ENCODE data around the gene USF2. TPM values are rescaled to one million over a fixed set of nuclear protein-coding genes. Genes with fewer than 3 reads are reported as not detected.

Gene USF2
- total and polyA plus RNA-seq, 2 donors (not counting 1 experiment from before 2014, with no cell fraction given): 318 to 377 TPM

DNA sequence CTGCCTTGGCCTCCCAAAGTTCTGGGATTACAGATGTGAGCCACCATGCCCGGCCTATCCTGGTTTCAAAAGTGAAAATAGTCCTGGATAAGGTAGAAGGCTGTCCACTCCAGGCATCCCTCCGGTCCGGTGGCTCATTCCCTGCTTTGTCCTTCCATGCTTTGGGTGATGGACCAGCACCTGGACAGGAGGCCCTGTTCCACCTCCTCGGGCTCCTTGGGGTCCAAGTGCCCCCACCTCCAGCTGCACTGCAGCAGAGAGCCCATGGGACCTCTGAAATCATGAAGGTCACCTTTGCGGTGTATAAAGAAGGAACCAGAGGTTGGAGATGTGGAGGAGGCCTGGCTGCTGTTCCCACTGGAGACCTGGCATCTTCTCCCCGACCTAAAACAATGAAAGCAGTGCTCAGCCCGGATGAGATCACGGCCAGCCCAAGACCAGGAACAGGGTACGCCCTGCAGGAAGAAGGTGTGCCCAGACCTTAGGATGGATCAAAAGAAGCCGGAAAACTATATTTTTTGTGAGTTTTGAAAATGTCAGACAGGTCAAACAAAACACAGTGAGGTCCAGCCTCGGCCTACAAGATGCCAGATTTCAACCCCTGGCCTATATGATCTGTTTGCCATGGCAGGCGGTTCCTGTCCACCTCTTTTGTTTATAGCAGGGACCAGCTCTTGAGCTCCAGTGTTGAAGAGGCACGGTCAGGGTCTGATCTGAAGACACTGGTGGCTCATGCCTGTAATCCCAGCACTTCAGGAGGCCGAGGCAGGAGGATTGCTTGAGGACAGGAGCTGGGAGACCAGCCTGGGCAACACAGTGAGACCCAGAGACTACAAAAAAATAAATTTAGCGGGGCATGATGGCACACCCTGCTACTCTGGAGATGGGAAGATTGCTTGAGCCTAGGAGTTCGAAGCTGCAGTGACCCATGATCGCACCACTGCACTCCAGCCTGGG is 14.1 kb upstream of the USF2 start:
- WGBS (ENCODE audit: insufficient coverage): 98% methylated on average over 14 of the region's 17 CpGs
- no peak overlapping the region for H2AFZ ChIP-seq (ENCODE audit: insufficient read depth, low read depth, low read length, poor library complexity, severe bottlenecking)
- H3K4me3 ChIP-seq (ENCODE audit: control extremely low read depth in 1 of 5, extremely low read depth in 1 of 5, insufficient read depth in 1 of 5, low read depth in 2 of 5, low read length in 4 of 5): no peak overlapping the region
- no peak overlapping the region for H3K4me2 ChIP-seq (replicated peaks; ENCODE audit: low read depth, low read length, poor library complexity, severe bottlenecking)
- ChIA-PET POLR2A (interaction anchor here (1.1 kb wide), 1 partner anchor 51 kb away, joined by 5 read pairs; no protein-coding TSS in a partner anchor), CTCF (no interaction called here)
- Mint-ChIP-seq H3K9me3 (ENCODE audit: insufficient read depth) (no peaks in the 10 kb centered on the region), H3K4me3 (no peak overlapping the region), H3K27ac (no peak overlapping the region), H3K4me1 (peaks cover 13% of the 10 kb centered on the region), H3K27me3 (no peaks in the 10 kb centered on the region)
- H3K79me2 ChIP-seq (ENCODE audit: control insufficient read depth, insufficient read depth, low read length): no peaks in the 10 kb centered on the region
- H3K9ac ChIP-seq (ENCODE audit: low read length): no peak overlapping the region
- H4K20me1 ChIP-seq (ENCODE audit: control insufficient read depth, insufficient read depth, low read length, poor library complexity, severe bottlenecking): no peaks in the 10 kb centered on the region
- no peak for TF ChIP-seq EZH2 (IDR thresholded peaks at IDR 0.05; ENCODE audit: borderline replicate concordance, insufficient read depth, low read depth, low read length, poor library complexity, severe bottlenecking)
- no peak for TF ChIP-seq CTCF (IDR thresholded peaks at IDR 0.05)
- H3K9me3 ChIP-seq (ENCODE audit: control extremely low read depth in 1 of 3, control insufficient read depth in 2 of 3, insufficient read depth in 1 of 3, low read length in 2 of 3): no peaks in the 10 kb centered on the region
- H3K27ac ChIP-seq (ENCODE audit: low read length in 2 of 2): no peak overlapping the region
- no peak for ATAC-seq (ENCODE audit: low read depth)
- H3K27me3 ChIP-seq (replicated peaks in 1 of 4; ENCODE audit: control extremely low read depth in 1 of 4, control insufficient read depth in 3 of 4, insufficient read depth in 4 of 4, low read length in 3 of 4): no peaks in the 10 kb centered on the region
- H3K4me1 ChIP-seq (ENCODE audit: control insufficient read depth in 2 of 2, insufficient read depth in 2 of 2, low read length in 2 of 2): peaks cover 0 to 5% of the 10 kb centered on the region in 2 donors
- intact Hi-C loops (cut with micrococcal nuclease): no loop called here
- peaks cover 0 to 8% of the 10 kb centered on the region in 2 experiments for H3K36me3 ChIP-seq (replicated peaks in 1 of 2; ENCODE audit: control extremely low read depth in 1 of 2, control insufficient read depth in 1 of 2, extremely low read depth in 1 of 2, insufficient read depth in 2 of 2, low read length in 1 of 2)
- no peak for DNase-seq

DNA sequence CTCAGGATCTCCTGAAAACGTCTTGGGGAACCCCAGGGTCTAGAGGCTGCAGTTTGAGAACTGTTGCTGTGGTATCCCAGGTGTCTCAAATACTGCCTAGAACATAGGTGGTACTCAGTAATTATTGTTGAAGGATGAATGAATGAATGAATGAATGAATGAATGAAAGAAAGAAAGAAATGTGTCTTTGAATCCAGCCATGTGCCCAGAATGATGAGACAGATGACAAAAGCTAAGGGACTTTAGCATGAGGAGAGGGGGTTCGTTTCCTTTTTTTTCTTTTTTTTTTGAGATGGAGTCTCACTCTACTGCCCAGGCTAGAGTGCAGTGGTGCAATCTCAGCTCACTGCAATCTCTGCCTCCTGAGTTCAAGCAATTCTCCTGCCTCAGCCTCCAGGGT is 12.2 kb upstream of the USF2 start:
- Histone ChIP-seq H3K9me3 (ENCODE audit: control extremely low read depth in 1 of 3, control insufficient read depth in 2 of 3, insufficient read depth in 1 of 3, low read length in 2 of 3) (no peaks in the 10 kb centered on the region), H3K4me2 (replicated peaks; ENCODE audit: low read depth, low read length, poor library complexity, severe bottlenecking) (no peak overlapping the region), H3K4me3 (ENCODE audit: control extremely low read depth in 1 of 5, extremely low read depth in 1 of 5, insufficient read depth in 1 of 5, low read depth in 2 of 5, low read length in 4 of 5) (no peak overlapping the region), H3K27ac (ENCODE audit: low read length in 2 of 2) (no peak overlapping the region), H4K20me1 (ENCODE audit: control insufficient read depth, insufficient read depth, low read length, poor library complexity, severe bottlenecking) (no peaks in the 10 kb centered on the region), H3K36me3 (replicated peaks in 1 of 2; ENCODE audit: control extremely low read depth in 1 of 2, control insufficient read depth in 1 of 2, extremely low read depth in 1 of 2, insufficient read depth in 2 of 2, low read length in 1 of 2) (peaks cover 0 to 8% of the 10 kb centered on the region in 2 experiments), H3K4me1 (ENCODE audit: control insufficient read depth in 2 of 2, insufficient read depth in 2 of 2, low read length in 2 of 2) (no peaks in the 10 kb centered on the region), H3K79me2 (ENCODE audit: control insufficient read depth, insufficient read depth, low read length) (no peaks in the 10 kb centered on the region), H3K27me3 (replicated peaks in 1 of 4; ENCODE audit: control extremely low read depth in 1 of 4, control insufficient read depth in 3 of 4, insufficient read depth in 4 of 4, low read length in 3 of 4) (no peaks in the 10 kb centered on the region), H3K9ac (ENCODE audit: low read length) (no peak overlapping the region), H2AFZ (ENCODE audit: insufficient read depth, low read depth, low read length, poor library complexity, severe bottlenecking) (no peak overlapping the region)
- WGBS (ENCODE audit: insufficient coverage): 86% methylated on average over 1 of the region's 2 CpGs
- no peak for ATAC-seq (ENCODE audit: low read depth)
- DNase-seq: no peak
- H3K27ac Mint-ChIP-seq: no peak overlapping the region
- H3K4me3 Mint-ChIP-seq: no peak overlapping the region
- TF ChIP-seq EZH2 (IDR thresholded peaks at IDR 0.05; ENCODE audit: borderline replicate concordance, insufficient read depth, low read depth, low read length, poor library complexity, severe bottlenecking) (no peak), CTCF (IDR thresholded peaks at IDR 0.05) (no peak)
- H3K27me3 Mint-ChIP-seq: no peaks in the 10 kb centered on the region
- no peaks in the 10 kb centered on the region for H3K9me3 Mint-ChIP-seq (ENCODE audit: insufficient read depth)
- intact Hi-C loops (cut with micrococcal nuclease): no loop called here
- ChIA-PET POLR2A (interaction anchor here (0.8 kb wide), 1 partner anchor 9 kb away, joined by 5 read pairs; no protein-coding TSS in a partner anchor), CTCF (interaction anchor here (1.2 kb wide), 1 partner anchor 75 kb away, joined by 4 read pairs; no protein-coding TSS in a partner anchor)
- H3K4me1 Mint-ChIP-seq: peaks cover 14% of the 10 kb centered on the region

Measured in B cell (primary cell).